RPMI7951 (cell line): Measurements from ENCODE around the gene CEP89. TPM values are rescaled to one million over a fixed set of nuclear protein-coding genes. Genes with fewer than 3 reads are reported as not detected.
A peak's percentile ranks its signal among the peaks of the same experiment; 100 is the strongest.
"Not testable (repeated sequence)": the region's sequence is repeated elsewhere in the genome, so short reads cannot be mapped to it uniquely, and the experiment has no call there.

Experiments
- DNase-seq: peaks from one replicate; pipeline ENCODE4 v3.0.0-alpha.2; 2012; ENCODE audit warnings: low read depth
- total RNA-seq: library from RNA; depleted of rRNA; stranded (reverse); fragments of >200 nt; shearing (Covaris generic); gene quantifications from 2 replicates; pipeline ENCODE4 v1.2.3, GENCODE V29; 2014

CEP89 gene
- total RNA-seq, 1 experiment from 2014 or later = 22.9 TPM

DNA sequence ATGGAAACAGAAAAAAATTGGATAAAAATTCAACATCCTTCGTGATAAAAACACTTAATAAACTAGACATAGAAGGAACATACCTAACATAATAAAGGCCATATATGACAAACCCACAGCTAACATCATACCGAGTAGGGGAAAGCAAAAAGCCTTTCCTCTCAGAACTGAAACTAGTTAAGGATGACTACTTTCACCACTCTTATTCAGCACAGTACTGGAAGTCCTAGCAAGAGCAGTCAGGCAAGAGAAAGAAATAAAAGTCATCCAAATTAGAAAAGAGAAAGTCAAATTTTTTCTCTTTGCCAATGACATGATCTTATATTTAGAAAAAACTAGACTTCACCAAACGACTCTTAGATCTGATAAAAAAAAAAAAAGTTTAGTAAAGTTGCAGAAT lies 76.4 kb downstream of the CEP89 start:
- DNase-seq = no peak

DNA sequence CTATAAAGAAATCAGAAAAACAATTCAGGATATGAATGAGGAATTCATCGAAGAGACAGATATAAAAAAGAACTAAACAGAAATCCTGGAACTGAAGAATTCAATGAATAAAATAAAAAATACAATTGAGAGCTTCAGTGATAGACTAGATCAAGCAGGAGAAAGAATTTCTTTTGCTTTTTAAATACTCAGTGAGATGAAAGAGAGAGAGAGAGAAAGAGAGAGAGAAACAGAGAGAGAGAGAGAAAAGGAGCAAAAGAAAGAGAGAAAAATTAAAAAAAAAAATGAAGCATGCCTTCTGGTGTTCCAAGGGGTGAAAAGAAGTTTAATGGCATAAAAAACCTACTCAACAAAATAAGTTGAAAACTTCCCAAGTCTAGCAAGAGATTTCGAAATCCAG lies 80.1 kb downstream of the CEP89 start:
- no peak for DNase-seq

DNA sequence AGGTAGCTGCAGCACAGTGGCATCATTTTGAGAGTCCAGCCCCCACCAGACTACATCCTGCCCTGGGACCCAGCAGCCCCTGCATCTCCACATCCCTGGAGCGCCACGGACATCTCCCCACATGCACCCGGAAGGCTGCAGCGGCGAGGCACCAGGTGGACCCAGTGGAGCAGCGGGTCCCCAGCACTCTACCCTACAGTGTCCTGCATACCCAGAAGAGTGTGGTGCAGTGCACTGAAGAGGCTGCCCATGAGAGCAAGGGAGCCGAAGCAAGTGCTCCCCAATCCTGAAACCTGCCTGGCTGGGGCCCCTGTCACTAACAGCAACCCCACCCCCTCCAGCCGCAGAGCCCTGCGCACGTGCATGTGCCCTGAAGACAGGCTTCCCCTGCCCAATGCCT lies 80.9 kb downstream of the CEP89 start:
- DNase-seq = no peak

DNA sequence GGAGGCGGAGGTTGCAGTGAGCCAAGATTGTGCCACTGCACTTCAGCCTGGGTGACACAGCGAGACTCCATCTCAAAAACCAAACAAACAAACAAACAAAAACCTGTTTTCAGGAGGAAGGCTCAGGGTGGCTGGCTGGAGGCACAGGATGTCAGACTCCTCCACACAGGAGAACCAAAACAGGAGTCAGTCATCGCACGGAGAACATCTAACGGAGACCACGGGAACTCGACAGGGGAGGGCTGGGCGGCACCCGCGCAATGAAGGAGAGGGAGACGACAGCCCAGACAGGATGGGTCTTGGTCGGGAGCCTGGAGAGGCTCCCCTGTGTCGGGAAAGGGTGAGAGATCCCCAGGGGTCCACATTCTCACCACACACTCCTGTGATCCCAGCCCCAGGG lies 81.4 kb downstream of the CEP89 start:
- no peak for DNase-seq

DNA sequence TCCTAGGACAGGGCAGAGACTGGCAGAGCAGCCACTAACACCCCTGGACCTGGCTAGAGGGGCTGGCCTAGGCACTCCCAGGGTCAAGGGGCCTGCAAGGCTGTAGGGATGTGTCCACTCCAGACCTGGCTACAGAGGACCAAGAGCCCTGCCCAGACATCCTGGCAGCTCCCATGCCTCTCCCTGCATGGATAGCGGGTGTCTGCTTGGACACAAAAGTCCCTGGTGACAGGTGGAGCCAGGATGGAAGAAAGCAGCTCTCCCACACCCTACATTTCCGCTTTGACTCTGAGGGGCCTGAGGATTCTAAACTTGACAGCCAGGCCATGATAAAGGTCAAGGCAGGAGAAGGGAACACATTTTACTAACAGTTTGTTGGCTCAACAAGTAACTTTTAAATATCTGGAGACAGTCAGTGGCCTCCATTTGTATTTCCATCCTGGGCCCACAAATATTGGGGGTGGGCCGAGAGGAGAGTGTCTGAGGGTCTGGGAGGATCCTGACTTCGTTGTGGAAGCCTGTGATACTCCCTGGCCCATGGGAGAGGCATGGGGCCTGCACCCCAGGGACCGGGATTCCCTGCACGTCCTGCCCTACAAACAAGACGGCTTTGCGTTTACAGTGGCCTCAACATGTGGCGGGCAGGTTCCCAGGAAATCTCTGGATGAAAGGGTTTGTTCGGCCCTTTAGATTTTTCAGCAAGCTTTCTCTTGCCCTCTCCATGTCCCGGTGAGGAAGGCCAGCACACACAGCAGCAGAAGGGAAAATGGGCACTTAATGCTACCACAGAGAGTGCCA lies 82.4 kb downstream of the CEP89 start:
- DNase-seq = no peak

DNA sequence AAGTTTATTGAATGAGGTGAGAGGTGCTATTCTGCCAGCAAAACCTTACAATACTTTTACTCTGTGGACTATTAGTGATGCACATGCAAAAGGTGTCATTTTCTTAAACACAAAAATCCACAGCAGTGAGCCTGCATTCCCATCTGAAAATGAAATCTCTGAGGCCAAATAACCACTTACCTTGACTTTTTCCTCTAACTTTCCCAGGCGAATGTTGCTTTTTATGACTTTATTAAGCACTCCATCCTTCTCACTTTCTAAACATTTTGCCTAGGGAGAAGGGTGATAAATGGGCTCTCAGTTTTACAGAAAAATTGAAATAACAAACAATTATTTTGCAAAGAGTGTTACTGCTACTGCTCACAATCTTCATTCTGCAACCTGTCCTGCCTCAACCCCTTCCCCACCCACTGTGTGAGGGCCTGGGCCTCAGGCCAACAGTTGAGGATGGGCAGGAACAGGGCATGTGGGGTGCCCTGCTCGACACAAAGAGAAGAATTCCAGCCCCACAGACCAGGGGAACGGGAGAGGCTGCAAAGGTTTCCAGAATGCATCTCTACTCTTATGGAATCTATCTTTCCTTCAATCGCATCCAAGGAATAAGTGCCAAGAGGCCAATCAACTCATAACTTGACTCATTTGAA lies 84.1 kb downstream of the CEP89 start:
- no peak for DNase-seq

DNA sequence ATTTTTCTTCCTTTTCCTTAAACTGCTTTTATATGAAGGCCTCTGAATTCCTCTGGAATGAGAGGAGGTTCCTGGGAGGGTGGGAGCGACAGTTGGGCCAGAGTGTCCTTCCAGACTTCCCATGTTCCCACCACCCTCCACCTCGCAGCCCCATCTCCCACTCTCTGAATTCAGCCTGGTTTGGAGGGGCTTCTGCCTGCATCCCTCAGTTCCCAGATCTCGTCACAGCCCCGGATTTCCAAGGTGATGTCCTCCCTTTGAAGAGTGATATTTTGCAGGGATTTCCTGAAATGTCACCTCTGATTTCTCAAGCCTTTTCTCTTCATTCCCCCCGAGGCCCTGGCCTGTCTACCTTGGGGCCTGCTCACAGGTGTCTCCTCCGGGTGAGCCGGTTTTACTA lies 85.5 kb downstream of the CEP89 start:
- DNase-seq = no peak

DNA sequence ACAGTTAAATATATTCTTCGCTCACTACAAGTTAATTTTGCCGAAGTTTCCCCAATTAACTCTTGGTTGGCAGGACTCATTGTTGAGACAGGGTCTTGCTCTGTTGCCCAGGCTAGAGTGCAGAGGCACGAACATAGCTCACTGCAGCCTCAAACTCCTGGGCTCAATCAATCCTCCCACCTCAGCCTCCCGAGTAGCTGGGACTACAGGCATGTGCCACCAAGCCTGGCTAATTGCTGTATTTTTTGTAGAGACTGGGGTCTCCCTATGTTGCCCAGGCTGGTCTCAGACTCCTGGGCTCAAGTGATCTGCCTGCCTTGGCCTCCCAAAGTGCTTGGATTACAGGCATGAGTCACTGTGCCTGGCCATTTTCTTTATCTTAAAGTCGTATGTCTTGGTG lies 86.5 kb downstream of the CEP89 start:
- not testable (repeated sequence) for DNase-seq

DNA sequence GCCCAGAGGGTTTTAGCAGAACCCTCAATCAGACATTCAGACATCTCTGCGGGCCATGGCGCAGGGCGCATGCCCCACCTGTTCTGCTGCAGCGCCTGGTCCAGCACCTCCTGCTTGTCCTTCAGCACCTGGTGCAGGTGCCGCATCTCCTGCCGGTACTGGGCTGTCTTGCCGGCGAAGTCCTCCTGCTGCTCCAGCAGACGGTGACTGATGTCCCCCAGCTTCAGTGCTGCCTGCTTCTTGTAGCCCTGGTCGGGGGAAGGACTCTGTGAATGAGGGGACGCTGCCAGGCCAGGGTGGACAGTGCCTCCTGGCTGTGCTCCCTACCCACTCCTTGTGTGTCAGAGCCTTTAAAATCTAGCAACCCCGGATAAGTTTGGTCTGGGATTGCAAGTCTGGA lies 90.0 kb downstream of the CEP89 start:
- no peak for DNase-seq

DNA sequence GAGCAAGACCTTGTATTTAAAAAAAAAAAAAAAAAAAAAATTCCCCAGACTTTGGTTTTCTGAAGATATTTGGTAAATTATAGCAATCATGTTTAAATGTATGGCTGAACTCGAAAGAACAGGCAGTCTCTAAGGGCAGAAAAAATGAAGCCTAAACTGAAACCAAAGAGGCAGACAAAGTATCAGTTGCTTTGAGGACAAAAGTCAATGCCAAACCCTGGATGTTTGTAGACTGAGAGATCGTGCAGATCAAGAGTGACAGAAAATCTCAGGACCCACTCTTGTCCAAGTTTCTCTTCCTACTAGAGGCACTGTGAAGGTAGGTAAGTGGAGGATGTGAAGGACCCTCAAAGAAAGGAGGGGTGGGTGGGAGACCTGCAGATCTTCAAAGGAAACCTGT lies 91.1 kb downstream of the CEP89 start:
- DNase-seq = no peak

DNA sequence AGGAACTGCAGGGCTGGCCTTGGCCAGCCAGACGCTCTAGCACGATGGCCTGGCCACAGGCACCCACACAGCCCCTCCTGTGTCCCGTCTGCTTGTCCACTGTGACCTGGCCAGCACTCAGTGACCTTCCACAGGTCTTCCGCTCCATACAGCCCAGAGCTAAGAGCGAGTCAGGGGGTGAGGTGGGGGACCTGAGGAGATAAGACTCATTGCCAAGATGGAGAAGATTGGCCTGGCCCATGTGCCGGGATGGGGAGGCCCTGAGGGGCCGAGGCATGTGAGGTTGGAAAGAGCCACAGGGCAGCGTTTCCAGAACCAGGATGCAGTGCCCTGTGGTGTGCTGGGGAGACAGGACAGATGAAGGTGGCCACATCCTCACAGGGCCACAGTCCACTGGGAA lies 92.0 kb downstream of the CEP89 start:
- no peak for DNase-seq

DNA sequence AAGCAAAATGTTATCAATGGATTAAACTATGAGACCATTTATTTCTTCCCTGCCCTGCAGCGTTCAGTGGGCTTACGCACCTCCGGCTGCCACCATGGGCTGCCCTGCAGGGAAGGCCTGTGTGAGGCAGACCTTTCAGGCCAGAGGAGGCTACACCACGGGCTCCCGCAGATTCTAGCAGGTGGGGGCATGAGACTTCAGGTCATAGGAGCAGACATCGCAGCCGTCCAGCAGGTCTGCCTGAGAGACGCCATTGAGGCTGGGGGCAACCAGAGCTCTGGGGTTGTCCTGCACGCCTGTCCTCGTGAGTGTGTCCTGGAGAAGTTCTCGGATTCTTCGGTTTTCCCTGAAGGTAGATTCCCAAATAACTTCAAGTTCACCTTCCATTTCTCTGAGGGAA lies 92.8 kb downstream of the CEP89 start:
- DNase-seq = no peak

DNA sequence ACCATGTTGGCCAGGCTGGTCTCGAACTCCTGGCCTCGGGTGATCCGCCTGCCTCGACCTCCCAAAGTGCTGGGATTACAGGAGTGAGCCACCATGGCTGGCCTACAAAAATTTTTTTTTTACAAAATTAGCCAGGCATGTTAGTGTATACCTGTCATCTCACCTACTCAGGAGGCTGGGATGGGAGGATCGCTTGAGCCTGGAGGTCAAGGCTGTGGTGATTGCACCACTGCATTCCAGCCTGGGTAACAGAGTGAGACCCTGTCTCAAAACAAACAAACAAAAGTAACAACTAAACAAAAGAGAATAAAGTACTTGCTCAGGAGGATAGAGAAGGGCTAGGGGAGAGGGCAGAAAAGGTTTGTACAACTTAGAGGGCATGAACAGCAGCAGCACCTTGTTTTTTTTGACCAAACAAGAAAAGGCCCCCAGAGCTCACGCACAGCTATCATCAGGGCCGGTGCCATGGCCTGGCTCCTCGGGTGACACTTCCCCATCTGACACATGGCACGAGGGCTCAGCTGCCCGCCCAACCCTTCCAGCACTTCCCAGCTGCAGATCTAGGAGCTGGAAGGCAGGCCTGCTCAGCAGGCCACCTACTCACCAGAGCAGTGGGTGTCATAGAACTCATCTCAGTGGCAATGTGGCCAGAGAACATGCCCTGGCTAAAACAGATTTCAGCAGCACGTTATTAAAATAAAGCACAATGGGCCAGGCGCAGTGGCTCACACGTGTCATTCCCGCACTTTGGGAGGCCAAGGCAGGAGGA lies 93.6 kb downstream of the CEP89 start:
- no peak for DNase-seq

DNA sequence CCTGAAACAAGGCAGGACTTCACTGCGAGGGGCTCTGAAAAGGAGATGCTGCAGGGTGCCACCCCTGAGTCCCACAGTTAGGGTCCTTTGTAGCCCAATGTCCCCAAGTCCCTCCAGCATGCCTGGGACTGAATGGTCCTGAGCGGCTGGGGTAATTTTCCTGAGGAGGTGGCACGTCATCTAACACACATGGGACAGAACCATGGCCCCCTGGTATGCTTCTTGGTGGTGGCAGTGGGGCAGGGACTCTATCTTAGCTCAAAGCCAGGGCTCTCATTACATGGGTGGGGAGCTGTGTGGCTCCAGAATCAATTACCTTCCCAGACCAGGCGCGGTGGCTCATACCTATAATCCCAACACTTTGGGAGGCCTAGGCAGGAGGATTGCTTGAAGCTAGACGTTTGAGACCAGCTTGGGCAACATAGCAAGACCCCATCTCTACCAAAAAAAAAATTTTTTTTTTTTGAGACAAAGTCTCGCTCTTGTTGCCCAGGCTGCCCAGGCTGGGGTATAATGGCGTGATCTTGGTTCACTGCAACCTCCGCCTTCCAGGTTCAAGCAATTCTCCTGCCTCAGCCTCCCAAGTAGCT lies 94.3 kb downstream of the CEP89 start:
- DNase-seq = no peak

DNA sequence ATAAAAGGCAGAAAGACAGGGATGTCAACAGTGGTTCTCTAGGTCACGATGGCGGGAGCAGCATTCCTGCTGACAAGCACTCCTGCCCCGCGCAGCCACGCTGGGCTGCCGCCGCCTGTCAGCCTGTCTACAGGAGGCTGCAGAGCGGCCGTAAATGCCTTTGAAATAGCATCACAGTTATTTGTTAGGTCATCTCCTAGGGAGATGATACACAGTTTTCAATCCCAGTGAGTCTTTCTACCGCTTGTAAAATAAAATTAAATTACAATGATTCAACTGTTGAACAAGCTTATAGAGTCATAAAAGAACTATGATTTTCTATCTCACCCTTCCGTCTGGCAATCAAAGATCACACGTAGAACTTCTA lies 94.9 kb downstream of the CEP89 start:
- DNase-seq = no peak

DNA sequence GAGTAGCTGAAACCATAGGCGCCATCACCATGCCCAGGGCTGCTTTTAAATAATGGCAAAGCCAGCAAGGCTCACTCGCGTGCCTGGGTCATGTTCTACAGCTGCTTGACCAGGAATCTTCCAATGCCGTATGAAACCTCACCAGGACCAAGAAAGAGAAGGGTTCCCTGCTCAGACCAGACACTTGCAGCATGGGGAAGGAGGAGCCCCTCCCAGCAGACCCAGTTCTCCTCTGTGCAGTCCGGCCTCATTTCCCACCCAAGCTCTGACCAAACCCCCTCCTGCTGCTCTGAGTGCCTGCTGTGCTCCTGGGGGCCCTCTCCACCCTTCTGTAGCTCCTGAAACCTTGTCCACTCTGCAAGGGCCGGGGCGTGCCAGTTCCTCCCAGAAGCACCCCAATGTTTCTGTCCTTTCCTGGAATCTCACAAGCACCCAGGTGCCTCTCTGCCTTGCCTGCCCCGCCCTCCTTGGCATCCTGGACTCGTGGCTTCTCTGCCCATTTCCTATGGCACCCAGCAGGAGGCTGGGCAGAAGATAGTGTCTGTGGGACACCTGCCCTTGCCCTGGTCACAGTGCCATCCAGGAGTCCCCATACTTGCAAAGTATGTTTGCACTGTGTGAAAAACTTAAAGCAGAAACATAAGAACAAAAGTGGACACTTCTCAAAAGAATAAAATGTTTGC lies 95.4 kb downstream of the CEP89 start:
- no peak for DNase-seq

DNA sequence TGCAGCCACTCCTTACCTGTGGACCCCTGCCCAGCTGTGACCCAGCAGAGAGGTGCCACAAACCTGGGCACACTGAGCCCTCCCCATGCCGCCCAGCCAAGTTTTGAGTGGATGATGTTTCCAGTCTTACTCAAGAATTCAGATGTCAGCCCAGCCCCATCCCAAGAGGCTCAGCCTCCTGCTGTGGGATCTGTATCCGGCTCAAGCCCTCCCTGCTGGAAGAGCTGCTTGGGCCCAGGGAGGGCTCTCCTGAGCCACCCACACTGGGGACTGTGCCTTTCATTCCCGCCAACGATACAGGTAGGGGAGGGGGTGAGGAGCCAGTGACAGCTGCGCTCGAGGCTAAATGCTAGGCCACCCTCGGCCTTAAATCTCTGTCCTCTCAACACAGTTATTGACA lies 96.3 kb downstream of the CEP89 start:
- no peak for DNase-seq

DNA sequence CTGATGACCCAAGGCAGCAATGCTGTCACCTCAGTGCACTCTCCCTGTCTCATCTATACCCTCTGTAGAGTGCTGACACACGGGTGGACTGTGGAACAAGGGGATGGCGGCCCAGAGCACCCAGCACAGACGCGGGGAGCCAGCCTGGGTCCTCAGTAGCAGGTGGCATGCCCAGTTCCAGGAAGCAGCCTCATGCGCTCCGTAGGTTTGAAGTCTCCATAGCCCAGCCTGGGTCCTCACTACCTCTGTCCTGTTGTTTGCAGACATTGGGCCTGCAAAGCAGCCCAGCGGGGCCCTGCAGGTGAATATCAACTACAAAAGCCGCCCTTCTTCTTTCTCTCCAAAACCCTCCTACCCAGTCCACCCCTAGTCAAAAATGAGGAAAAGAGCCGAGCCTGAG lies 97.2 kb downstream of the CEP89 start:
- DNase-seq = no peak

DNA sequence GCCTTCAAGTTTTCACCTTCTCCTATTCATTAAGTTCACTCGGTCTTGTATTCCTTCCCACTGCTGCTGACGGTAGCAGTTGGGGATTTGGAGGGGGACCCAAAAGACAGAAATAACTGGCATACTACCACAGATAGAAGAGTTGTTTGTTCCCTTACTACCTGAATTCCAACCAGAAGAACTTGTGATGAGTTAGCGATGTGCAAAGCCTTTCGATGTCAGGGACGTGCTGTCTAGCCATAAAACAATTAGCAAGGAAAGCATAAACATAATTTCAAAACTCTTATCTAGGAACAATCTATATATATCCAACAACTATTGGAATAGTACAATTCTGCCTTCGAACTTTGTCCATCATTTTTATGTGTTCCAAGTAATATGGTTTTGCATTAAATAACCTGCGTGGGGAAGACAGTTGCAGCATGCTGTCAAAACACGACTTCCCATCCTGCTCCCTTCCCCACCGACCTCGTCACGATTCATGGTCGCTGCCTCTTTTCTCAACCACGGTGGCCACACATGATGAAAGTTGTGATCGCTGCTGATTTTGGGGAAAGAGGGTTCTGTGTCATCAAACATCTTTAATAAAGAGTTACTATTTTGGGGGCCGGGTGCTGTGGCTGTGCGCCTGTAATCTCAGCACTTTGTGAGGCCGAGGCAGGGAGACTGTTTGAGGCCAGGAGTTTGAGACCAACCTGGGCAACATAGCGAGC lies 98.4 kb downstream of the CEP89 start:
- DNase-seq = no peak

DNA sequence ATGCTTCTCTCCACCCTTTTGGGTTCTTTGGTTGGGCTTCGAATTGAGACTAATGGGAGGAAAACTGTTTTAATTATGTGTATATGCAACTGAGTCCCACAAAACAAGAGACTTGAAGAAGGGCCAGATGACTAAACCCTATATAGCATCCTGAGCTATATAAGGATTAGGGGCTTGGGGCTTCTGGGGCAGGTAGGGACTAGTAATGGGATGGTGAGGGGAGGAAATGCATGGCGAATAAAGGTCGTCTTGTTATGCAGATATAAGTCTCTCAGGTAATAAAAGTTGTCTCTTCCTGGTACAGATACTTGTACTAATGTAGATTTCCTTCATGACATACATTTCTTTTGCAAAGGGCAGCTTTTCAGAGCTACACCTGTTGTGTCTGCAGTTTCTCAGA lies 99.4 kb downstream of the CEP89 start:
- DNase-seq = no peak

DNA sequence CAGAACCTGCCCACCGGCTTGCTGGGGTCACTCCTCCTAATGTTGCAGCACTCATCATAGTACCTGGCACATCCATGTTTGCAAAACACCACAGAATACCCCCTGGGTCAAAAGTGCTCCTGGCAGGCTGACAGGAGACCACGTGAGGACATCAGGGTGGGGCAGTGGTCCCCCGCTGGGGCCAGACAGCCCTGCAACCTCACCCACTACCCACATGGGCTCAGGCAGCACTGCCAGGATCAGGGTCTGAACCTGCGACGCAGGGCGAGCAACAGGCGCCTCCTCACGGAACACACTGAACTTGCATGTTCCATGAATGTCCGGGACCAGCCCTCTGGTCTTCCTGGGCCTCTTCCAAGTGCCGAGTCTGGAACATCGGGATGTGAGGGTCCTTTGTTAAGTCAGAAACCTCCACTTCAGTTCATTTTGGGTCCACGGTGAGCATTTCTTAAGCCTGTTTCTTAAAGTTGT lies 100.7 kb downstream of the CEP89 start:
- DNase-seq = peak; percentile 42
